Activated T-cell treated with anti-CD3 and anti-CD28 coated beads, Interleukin-2, amount 50 U/mL, for 24 hours (primary cell): Measurements from ENCODE around the gene ARHGEF10L.

ENCODE experiments used
- DNase-seq: peaks from one replicate; pipeline ENCODE4 v3.0.0-alpha.2; 2020
- H3K27ac Mint-ChIP-seq: 2 replicates; pipeline ENCODE4 v1.8.0; 2020; ENCODE audit warnings: mild to moderate bottlenecking, mixed read lengths
- H3K27me3 Mint-ChIP-seq: 2 replicates; pipeline ENCODE4 v1.8.0; 2020; ENCODE audit warnings: mixed read lengths
- H3K36me3 Mint-ChIP-seq: 2 replicates; pipeline ENCODE4 v1.8.0; 2020; ENCODE audit warnings: low read depth, mixed read lengths
- H3K4me1 Mint-ChIP-seq: 2 replicates; pipeline ENCODE4 v1.8.0; 2020; ENCODE audit warnings: low read depth, mixed read lengths
- H3K4me3 Mint-ChIP-seq: 2 replicates; pipeline ENCODE4 v1.8.0; 2020; ENCODE audit warnings: mild to moderate bottlenecking, moderate library complexity, mixed read lengths
- H3K9me3 Mint-ChIP-seq: 2 replicates; pipeline ENCODE4 v1.8.0; 2020; ENCODE audit warnings: mixed read lengths

ARHGEF10L gene

GRCh38 chr1:17713993-17714392, 174.5 kb downstream of the ARHGEF10L start:
- H3K4me1 Mint-ChIP-seq = no peaks in the 10 kb centered on the region
- DNase-seq = no peak
- no peak overlapping the region for H3K4me3 Mint-ChIP-seq
- no peaks in the 10 kb centered on the region for H3K9me3 Mint-ChIP-seq
- no peaks in the 10 kb centered on the region for H3K36me3 Mint-ChIP-seq
- peaks cover 4% of the 10 kb centered on the region for H3K27me3 Mint-ChIP-seq
- H3K27ac Mint-ChIP-seq = no peak overlapping the region

- H3K27me3 Mint-ChIP-seq = peaks cover 4% of the 10 kb centered on the region
- no peaks in the 10 kb centered on the region for H3K4me1 Mint-ChIP-seq
- H3K36me3 Mint-ChIP-seq = no peaks in the 10 kb centered on the region
- H3K27ac Mint-ChIP-seq = no peak overlapping the region
- DNase-seq = no peak
- H3K9me3 Mint-ChIP-seq = no peaks in the 10 kb centered on the region
- H3K4me3 Mint-ChIP-seq = no peak overlapping the region
Measured at GRCh38 chr1:17717594-17718535, 178.4 kb downstream of the ARHGEF10L start.

GRCh38 chr1:17719874-17720273, 180.4 kb downstream of the ARHGEF10L start:
- Mint-ChIP-seq H3K36me3 (no peaks in the 10 kb centered on the region), H3K4me1 (no peaks in the 10 kb centered on the region), H3K4me3 (no peak overlapping the region), H3K27ac (no peak overlapping the region), H3K27me3 (peaks cover 4% of the 10 kb centered on the region), H3K9me3 (no peaks in the 10 kb centered on the region)
- DNase-seq = no peak

GRCh38 chr1:17721444-17721843, 181.9 kb downstream of the ARHGEF10L start:
- Mint-ChIP-seq H3K27ac (no peak overlapping the region), H3K9me3 (no peaks in the 10 kb centered on the region), H3K27me3 (peaks cover 4% of the 10 kb centered on the region), H3K4me1 (no peaks in the 10 kb centered on the region), H3K36me3 (no peaks in the 10 kb centered on the region), H3K4me3 (no peak overlapping the region)
- no peak for DNase-seq

- H3K36me3 Mint-ChIP-seq = no peaks in the 10 kb centered on the region
- no peaks in the 10 kb centered on the region for H3K9me3 Mint-ChIP-seq
- H3K27me3 Mint-ChIP-seq = peaks cover 4% of the 10 kb centered on the region
- no peaks in the 10 kb centered on the region for H3K4me1 Mint-ChIP-seq
- H3K27ac Mint-ChIP-seq = no peak overlapping the region
- no peak overlapping the region for H3K4me3 Mint-ChIP-seq
- DNase-seq = no peak
Measured at GRCh38 chr1:17723684-17724083, 184.2 kb downstream of the ARHGEF10L start.

GRCh38 chr1:17724150-17724549, 184.7 kb downstream of the ARHGEF10L start:
- Mint-ChIP-seq H3K27ac (no peak overlapping the region), H3K9me3 (no peaks in the 10 kb centered on the region), H3K36me3 (no peaks in the 10 kb centered on the region), H3K4me1 (no peaks in the 10 kb centered on the region), H3K27me3 (peaks cover 5% of the 10 kb centered on the region), H3K4me3 (no peak overlapping the region)
- DNase-seq = no peak

- H3K4me1 Mint-ChIP-seq = no peaks in the 10 kb centered on the region
- H3K36me3 Mint-ChIP-seq = no peaks in the 10 kb centered on the region
- no peak overlapping the region for H3K4me3 Mint-ChIP-seq
- no peaks in the 10 kb centered on the region for H3K9me3 Mint-ChIP-seq
- H3K27me3 Mint-ChIP-seq = peaks cover 8% of the 10 kb centered on the region
- DNase-seq = no peak
- H3K27ac Mint-ChIP-seq = no peak overlapping the region
Measured at GRCh38 chr1:17725084-17725719, 185.7 kb downstream of the ARHGEF10L start.

GRCh38 chr1:17725811-17726582, 186.5 kb downstream of the ARHGEF10L start:
- DNase-seq = no peak
- Mint-ChIP-seq H3K27me3 (peaks cover 8% of the 10 kb centered on the region), H3K4me1 (no peaks in the 10 kb centered on the region), H3K27ac (no peak overlapping the region), H3K4me3 (no peak overlapping the region), H3K36me3 (no peaks in the 10 kb centered on the region), H3K9me3 (no peaks in the 10 kb centered on the region)

GRCh38 chr1:17728123-17728712, 188.7 kb downstream of the ARHGEF10L start:
- no peak overlapping the region for H3K27ac Mint-ChIP-seq
- no peaks in the 10 kb centered on the region for H3K36me3 Mint-ChIP-seq
- peaks cover 8% of the 10 kb centered on the region for H3K27me3 Mint-ChIP-seq
- no peaks in the 10 kb centered on the region for H3K9me3 Mint-ChIP-seq
- no peaks in the 10 kb centered on the region for H3K4me1 Mint-ChIP-seq
- no peak for DNase-seq
- no peak overlapping the region for H3K4me3 Mint-ChIP-seq

GRCh38 chr1:17729248-17729647, 189.8 kb downstream of the ARHGEF10L start:
- Mint-ChIP-seq H3K27me3 (peaks cover 8% of the 10 kb centered on the region), H3K27ac (no peak overlapping the region), H3K4me1 (no peaks in the 10 kb centered on the region), H3K9me3 (no peaks in the 10 kb centered on the region), H3K36me3 (no peaks in the 10 kb centered on the region), H3K4me3 (no peak overlapping the region)
- DNase-seq = no peak

- Mint-ChIP-seq H3K9me3 (no peaks in the 10 kb centered on the region), H3K36me3 (no peaks in the 10 kb centered on the region), H3K4me1 (no peaks in the 10 kb centered on the region), H3K27me3 (peaks cover 8% of the 10 kb centered on the region), H3K4me3 (no peak overlapping the region), H3K27ac (no peak overlapping the region)
- no peak for DNase-seq
Measured at GRCh38 chr1:17729909-17730308, 190.4 kb downstream of the ARHGEF10L start.

- H3K4me1 Mint-ChIP-seq = no peaks in the 10 kb centered on the region
- H3K36me3 Mint-ChIP-seq = no peaks in the 10 kb centered on the region
- peaks cover 4% of the 10 kb centered on the region for H3K27me3 Mint-ChIP-seq
- no peaks in the 10 kb centered on the region for H3K9me3 Mint-ChIP-seq
- H3K4me3 Mint-ChIP-seq = no peak overlapping the region
- H3K27ac Mint-ChIP-seq = no peak overlapping the region
- no peak for DNase-seq
Measured at GRCh38 chr1:17731460-17731859, 192.0 kb downstream of the ARHGEF10L start.

- DNase-seq = no peak
- Mint-ChIP-seq H3K27me3 (peaks cover 4% of the 10 kb centered on the region), H3K27ac (no peak overlapping the region), H3K9me3 (no peaks in the 10 kb centered on the region), H3K4me1 (no peaks in the 10 kb centered on the region), H3K36me3 (no peaks in the 10 kb centered on the region), H3K4me3 (no peak overlapping the region)
Measured at GRCh38 chr1:17732475-17732874, 193.0 kb downstream of the ARHGEF10L start.

GRCh38 chr1:17733661-17734060, 194.2 kb downstream of the ARHGEF10L start:
- H3K4me1 Mint-ChIP-seq = no peaks in the 10 kb centered on the region
- no peak overlapping the region for H3K27ac Mint-ChIP-seq
- DNase-seq = no peak
- H3K36me3 Mint-ChIP-seq = no peaks in the 10 kb centered on the region
- H3K9me3 Mint-ChIP-seq = no peaks in the 10 kb centered on the region
- no peak overlapping the region for H3K4me3 Mint-ChIP-seq
- H3K27me3 Mint-ChIP-seq = peaks cover 5% of the 10 kb centered on the region
